Measurements from ENCODE around the gene LRRC10. TPM values are rescaled to one million over a fixed set of nuclear protein-coding genes. Genes with fewer than 3 reads are reported as not detected.

LRRC10 gene
- polyA plus RNA-seq, 10 donors: 0.17 to 0.18 TPM; not detected in 8

DNA sequence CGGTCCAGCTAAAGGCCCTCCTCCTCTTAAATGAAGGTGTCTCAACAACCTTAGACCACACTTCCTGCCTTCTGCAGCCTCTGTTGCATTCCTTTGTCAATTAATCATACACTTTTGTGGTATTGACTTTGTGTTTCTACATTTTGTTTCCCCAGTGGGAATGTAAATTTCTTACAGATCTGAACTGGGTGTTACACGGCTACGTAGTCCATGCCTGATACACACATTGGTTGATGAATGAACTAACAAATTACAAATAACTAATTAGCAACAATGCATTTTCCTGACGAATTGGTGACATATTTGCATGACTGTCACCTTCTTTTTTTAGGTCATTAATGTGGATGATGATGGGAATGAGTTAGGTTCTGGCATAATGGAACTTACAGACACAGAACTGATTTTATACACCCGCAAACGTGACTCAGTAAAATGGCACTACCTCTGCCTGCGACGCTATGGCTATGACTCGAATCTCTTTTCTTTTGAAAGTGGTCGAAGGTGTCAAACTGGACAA lies 40.6 kb downstream of the LRRC10 start:
- peak in 1 of 3 donors; percentile 30 for DNase-seq

DNA sequence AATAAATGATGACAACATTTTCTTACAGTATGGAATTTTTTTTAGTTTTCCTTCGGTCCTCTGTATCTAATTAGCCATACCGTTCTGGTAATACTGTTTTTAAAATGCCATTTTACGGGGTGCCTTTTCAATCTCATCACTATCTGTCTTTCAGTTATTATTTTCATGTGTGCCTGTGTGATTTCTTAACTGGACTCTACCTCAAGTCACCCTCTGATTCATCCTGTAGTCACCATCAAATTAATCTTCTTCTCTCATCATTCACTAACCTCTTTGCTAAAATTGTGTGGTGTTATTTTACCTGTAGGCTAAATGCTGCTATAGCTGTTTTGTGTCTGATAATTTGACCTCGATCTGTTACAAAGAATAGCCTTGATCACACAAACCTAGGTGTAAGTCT lies 41.5 kb downstream of the LRRC10 start:
- peak in 1 of 3 donors; percentile 26 for DNase-seq

GRCh38 chr12:69566603-69567002 lies 44.1 kb downstream of the LRRC10 start:
- no peak for DNase-seq

GRCh38 chr12:69563166-69563762 lies 47.4 kb downstream of the LRRC10 start:
- DNase-seq: no peak

Other genes starting within 250 kb of the LRRC10 start
- gene FRS2, start 140.5 kb downstream of the LRRC10 start, polyA plus RNA-seq (ENCODE audit: insufficient read length in 10 of 10): 10 to 100 TPM; 18.9 to 26.3 (median 22.5) TPM
- gene CCT2, start 25.4 kb downstream of the LRRC10 start, polyA plus RNA-seq (ENCODE audit: insufficient read length in 10 of 10): 100 to 1,000 TPM; 168 to 209 (median 192) TPM
- gene BEST3, start 88.4 kb upstream of the LRRC10 start, polyA plus RNA-seq (ENCODE audit: insufficient read length in 10 of 10): 100 to 1,000 TPM in 1 of 10 donors, 10 to 100 TPM in 9; 32.8 to 112 (median 52.2) TPM
- gene RAB3IP, start 128.0 kb upstream of the LRRC10 start, polyA plus RNA-seq (ENCODE audit: insufficient read length in 10 of 10): 10 to 100 TPM in 4 of 10 donors, 1 to 10 TPM in 6; 7.6 to 17.6 (median 9.8) TPM
- under 1 TPM; 0.15 to 0.69 (median 0.35) TPM for gene MYRFL, start 214.3 kb upstream of the LRRC10 start, polyA plus RNA-seq (ENCODE audit: insufficient read length in 10 of 10)